Fibroblast of mammary gland (primary cell): ENCODE measurements around the gene FGGY.
"Not testable (repeated sequence)": the region's sequence is repeated elsewhere in the genome, so short reads cannot be mapped to it uniquely, and the experiment has no call there.

ENCODE experiments used
- DNase-seq: peaks from one replicate; pipeline ENCODE4 v3.0.0-alpha.2; 2010; ENCODE audit warnings: low read depth
- H3K4me3 ChIP-seq: 2 replicates; pipeline ENCODE4 v1.5.1; 2011; ENCODE audit warnings: low read depth, mild to moderate bottlenecking, low read length, moderate library complexity; ENCODE audit not compliant: control insufficient read depth
- CTCF ChIP-seq: conservative IDR thresholded peaks from 2 replicates; pipeline ENCODE4 v1.5.1; 2011; ENCODE audit warnings: low read depth, low read length, inconsistent platforms; ENCODE audit not compliant: control insufficient read depth, insufficient read depth

The FGGY gene

DNA sequence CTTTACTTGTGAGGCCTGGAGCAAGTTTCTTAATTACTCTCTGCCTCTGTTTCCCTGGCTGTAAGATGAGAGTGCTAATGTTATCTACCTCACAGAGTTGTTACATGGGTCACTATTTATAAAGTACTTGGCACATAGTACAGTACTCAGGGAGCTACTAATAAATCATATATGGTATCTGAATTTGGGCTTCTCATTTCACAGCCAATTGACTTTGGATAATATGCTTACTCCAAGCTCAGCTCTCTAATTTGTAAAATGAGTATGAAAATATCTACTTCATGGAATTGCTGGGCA is 409.4 kb downstream of the FGGY start:
- no peak overlapping the region for H3K4me3 ChIP-seq
- no peak for TF ChIP-seq CTCF
- DNase-seq, result no peak

DNA sequence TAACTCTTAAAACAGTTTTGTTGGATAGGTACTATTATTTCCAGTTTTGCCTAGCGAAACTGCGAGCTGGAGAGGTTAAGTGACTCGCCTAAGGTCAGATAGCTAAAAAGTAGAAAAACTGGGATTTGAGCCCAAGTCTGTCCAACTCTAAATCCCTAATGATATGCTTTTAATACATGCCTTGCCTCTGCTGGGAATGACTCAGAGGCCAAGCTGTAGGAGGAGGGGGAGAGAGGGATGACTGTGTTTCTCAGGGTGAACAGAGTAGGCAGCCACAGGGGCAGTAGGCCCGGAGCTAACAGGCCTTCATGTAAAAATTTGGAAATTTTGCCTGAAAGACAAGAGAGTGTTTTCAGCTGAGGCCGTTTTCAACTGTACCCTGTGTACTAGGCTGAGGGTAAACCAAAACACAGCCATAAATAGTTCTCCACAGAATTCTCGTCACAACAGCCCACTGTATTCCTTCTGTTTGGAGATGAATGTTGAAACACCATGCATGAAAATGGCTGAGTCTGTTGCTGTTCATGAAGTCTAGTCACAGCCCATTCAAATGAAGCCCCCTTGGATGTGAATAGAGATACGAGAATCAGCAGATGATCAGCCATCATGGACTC is 410.4 kb downstream of the FGGY start:
- H3K4me3 ChIP-seq, result no peak overlapping the region
- DNase-seq, result peak; percentile 99
- no peak for TF ChIP-seq CTCF

DNA sequence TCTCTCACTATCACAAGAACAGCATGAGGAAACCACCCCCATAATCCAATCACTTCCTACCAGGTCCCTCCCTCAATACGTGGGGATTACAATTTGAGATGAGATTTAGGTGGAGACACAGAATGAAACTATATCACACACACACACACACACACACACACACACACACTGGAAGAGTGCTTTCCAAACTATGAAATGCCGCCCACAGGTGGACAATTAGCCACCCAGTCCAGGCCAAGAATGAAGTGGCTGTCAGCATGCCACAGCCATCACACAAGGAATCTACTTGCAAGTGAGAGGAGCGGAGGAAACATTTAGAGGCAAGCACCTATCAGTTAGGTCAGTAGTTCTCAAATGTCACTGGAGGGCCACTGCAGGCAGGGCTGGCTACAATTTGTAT is 412.4 kb downstream of the FGGY start:
- H3K4me3 ChIP-seq, result no peak overlapping the region
- TF ChIP-seq CTCF, result no peak
- DNase-seq, result no peak

DNA sequence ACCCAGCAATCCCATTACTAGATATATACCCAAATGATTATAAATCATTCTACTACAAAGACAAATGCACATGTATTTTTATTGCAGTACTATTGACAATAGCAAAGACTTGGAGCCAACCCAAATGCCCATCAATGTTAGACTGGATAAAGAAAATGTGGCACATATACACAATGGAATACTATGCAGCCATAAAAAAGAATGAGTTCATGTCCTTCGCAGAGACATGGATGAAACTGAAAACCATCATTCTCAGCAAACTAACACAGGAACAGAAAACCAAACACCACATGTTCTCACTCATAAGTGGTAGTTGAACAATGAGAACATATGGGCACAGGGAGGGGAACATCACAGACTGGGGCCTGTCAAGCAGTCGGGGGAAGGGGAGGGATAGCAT is 414.0 kb downstream of the FGGY start:
- DNase-seq, H3K4me3 ChIP-seq: not testable (repeated sequence)

- H3K4me3 ChIP-seq, result no peak overlapping the region
- TF ChIP-seq CTCF, result no peak
- DNase-seq, result no peak
These were observed 417.3 kb downstream of the FGGY start for GRCh38 chr1:59714219-59714618.

DNA sequence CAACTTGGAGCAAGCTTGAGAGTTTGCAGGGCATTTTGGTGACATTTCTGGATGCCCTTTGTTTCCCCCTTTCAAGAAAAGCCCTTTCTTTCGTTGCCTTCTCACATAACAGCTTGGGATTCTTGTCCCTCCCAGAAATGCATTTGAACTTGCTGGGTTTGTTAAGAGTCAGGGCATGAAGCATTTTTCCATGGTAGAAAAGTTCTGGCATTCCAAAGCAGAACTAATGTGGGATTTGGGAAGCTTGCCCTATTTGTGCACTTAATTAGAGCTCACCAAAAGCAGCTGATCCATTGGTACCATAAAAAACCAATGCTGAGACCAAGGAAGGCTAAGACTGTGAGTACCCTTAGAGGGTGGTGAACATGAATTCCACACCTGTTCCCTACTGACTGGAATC is 418.1 kb downstream of the FGGY start:
- no peak for TF ChIP-seq CTCF
- DNase-seq, result no peak
- H3K4me3 ChIP-seq, result no peak overlapping the region

DNA sequence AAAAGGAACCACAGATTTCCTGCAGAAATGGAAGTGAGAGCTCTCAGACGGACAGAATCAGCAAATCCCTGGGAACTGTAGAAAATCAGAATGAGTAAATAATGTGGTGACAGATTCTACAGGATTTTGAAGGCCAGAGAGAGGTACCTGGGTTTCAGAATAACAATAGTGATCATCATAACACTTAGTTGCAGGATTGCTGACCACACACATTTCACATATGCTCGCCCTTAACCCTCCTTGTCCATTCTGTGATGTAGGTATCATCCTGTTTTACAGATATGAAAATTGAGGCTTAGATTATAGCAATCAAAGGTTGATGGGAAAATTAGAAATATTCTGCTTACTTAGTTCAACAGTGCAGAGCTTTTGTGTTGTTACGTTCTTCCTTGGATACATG is 419.9 kb downstream of the FGGY start:
- H3K4me3 ChIP-seq, result no peak overlapping the region
- TF ChIP-seq CTCF, result no peak
- no peak for DNase-seq
